ENCODE results near the gene DHH.

GRCh38 chr12:49121047-49121696 is 26.6 kb upstream of the DHH start:
- TF ChIP-seq EZH2 (IDR thresholded peaks at IDR 0.05; ENCODE audit: borderline replicate concordance, control insufficient read depth, low read depth, low read length) (no peak), ELK1 (IDR thresholded peaks at IDR 0.05; ENCODE audit: low read depth, low read length) (no peak), EED (IDR thresholded peaks at IDR 0.05; ENCODE audit: low read depth) (no peak), SMAD1 (IDR thresholded peaks at IDR 0.05; ENCODE audit: low read depth, partially characterized antibody) (no peak), RAD21 (IDR thresholded peaks at IDR 0.05; ENCODE audit: insufficient read depth, low read depth, low read length) (peak; percentile 49), POLR2A (IDR thresholded peaks at IDR 0.05; ENCODE audit: low read depth, low read length) (no peak), JUNB (IDR thresholded peaks at IDR 0.05) (no peak)
- TF ChIP-seq, protein P1, sequence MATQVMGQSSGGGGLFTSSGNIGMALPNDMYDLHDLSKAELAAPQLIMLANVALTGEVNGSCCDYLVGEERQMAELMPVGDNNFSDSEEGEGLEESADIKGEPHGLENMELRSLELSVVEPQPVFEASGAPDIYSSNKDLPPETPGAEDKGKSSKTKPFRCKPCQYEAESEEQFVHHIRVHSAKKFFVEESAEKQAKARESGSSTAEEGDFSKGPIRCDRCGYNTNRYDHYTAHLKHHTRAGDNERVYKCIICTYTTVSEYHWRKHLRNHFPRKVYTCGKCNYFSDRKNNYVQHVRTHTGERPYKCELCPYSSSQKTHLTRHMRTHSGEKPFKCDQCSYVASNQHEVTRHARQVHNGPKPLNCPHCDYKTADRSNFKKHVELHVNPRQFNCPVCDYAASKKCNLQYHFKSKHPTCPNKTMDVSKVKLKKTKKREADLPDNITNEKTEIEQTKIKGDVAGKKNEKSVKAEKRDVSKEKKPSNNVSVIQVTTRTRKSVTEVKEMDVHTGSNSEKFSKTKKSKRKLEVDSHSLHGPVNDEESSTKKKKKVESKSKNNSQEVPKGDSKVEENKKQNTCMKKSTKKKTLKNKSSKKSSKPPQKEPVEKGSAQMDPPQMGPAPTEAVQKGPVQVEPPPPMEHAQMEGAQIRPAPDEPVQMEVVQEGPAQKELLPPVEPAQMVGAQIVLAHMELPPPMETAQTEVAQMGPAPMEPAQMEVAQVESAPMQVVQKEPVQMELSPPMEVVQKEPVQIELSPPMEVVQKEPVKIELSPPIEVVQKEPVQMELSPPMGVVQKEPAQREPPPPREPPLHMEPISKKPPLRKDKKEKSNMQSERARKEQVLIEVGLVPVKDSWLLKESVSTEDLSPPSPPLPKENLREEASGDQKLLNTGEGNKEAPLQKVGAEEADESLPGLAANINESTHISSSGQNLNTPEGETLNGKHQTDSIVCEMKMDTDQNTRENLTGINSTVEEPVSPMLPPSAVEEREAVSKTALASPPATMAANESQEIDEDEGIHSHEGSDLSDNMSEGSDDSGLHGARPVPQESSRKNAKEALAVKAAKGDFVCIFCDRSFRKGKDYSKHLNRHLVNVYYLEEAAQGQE (IDR thresholded peaks at IDR 0.05; ENCODE audit: low read depth, low read length): no peak
- TF ChIP-seq, protein P2, sequence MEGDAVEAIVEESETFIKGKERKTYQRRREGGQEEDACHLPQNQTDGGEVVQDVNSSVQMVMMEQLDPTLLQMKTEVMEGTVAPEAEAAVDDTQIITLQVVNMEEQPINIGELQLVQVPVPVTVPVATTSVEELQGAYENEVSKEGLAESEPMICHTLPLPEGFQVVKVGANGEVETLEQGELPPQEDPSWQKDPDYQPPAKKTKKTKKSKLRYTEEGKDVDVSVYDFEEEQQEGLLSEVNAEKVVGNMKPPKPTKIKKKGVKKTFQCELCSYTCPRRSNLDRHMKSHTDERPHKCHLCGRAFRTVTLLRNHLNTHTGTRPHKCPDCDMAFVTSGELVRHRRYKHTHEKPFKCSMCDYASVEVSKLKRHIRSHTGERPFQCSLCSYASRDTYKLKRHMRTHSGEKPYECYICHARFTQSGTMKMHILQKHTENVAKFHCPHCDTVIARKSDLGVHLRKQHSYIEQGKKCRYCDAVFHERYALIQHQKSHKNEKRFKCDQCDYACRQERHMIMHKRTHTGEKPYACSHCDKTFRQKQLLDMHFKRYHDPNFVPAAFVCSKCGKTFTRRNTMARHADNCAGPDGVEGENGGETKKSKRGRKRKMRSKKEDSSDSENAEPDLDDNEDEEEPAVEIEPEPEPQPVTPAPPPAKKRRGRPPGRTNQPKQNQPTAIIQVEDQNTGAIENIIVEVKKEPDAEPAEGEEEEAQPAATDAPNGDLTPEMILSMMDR (IDR thresholded peaks at IDR 0.05 in 2 of 3, conservative IDR thresholded peaks at IDR 0.05 in 1 of 3; ENCODE audit: control insufficient read depth in 2 of 3, extremely low read depth in 1 of 3, insufficient read depth in 1 of 3, low read depth in 3 of 3, low read length in 3 of 3): peak; percentile 25 to 61 (median 36); a peak in 4 of 6 replicates
- TF ChIP-seq, protein P3, sequence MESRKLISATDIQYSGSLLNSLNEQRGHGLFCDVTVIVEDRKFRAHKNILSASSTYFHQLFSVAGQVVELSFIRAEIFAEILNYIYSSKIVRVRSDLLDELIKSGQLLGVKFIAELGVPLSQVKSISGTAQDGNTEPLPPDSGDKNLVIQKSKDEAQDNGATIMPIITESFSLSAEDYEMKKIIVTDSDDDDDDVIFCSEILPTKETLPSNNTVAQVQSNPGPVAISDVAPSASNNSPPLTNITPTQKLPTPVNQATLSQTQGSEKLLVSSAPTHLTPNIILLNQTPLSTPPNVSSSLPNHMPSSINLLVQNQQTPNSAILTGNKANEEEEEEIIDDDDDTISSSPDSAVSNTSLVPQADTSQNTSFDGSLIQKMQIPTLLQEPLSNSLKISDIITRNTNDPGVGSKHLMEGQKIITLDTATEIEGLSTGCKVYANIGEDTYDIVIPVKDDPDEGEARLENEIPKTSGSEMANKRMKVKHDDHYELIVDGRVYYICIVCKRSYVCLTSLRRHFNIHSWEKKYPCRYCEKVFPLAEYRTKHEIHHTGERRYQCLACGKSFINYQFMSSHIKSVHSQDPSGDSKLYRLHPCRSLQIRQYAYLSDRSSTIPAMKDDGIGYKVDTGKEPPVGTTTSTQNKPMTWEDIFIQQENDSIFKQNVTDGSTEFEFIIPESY (IDR thresholded peaks at IDR 0.05): no peak
